Skin of body (tissue), 2 donors: ENCODE data around the gene FOXC2. TPM values are rescaled to one million over a fixed set of nuclear protein-coding genes. Genes with fewer than 3 reads are reported as not detected.

Experiments
- DNase-seq: peaks from one replicate; lab custom pipeline; 2025; lab: John Stamatoyannopoulos, UW
- total RNA-seq: library from RNA; depleted of rRNA; stranded (reverse); fragments of >200 nt; gene quantifications from one replicate; pipeline ENCODE4 v1.2.3, GENCODE V29; 2014

The FOXC2 gene
- 0.10 TPM for total RNA-seq

DNA sequence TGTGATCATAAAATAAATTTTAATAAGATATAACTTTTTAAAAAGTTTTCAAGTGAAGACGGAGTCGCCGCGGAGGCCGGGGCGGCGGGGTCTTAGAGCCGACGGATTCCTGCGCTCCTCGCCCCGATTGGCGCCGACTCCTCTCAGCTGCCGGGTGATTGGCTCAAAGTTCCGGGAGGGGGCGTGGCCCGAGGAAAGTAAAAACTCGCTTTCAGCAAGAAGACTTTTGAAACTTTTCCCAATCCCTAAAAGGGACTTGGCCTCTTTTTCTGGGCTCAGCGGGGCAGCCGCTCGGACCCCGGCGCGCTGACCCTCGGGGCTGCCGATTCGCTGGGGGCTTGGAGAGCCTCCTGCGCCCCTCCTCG lies at the start of gene FOXC2:
TSS of gene FOXC2 (plus strand) at position 229 of the 365 bp plus-strand sequence. CDS start 507 bp downstream, outside the sequence.
- peak; percentile 80 for DNase-seq

DNA sequence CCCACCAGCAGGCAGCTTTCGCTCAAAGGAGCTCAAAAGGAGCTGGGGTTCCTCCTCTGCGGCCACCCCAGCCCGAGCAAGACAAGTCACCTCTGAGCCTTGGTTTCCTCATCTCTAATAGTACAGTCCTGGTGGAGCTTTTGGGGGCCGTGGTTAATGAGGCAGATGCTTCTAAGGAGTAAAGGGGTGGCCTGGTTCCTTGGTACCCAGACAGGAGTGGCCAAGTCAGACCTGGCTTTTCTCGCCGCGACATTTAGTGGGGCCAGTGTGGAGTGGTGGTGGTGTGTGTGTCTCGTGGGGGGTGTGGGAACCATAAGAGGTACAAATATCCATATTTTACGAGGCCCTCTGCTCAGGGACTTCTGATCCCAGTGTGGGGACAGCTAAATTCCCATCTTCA lies 49.6 kb upstream of the FOXC2 start:
- no peak for DNase-seq

DNA sequence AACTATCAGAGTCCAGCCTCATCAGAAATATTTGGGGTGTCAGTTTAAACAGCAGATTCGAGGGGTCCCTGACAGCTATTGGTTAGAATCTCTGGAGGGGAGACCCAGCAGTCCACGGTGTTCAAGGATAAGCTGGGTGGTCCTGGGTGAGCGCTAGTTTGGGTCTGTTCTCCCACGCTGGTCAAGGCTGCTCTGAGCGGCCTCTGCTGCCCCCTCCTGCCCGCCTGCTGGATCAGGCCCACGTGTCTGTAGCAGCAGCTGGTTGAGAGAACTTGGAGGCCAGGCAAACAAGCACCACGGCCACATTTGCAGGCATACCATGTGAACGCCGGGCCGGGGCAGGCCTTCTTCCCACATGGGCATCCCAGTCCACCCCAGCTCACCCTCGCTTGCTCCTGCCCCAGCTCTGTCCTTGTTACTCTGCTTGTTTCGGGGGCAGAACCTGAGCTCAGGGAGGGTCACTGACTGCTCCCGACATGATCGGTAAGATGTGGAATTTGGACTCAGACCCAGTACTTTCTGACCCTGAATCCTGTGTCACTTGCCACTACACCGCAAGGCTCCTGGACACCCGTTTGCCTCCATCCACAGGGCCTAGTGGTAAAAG lies 48.9 kb upstream of the FOXC2 start:
- DNase-seq, result peak; percentile 33

DNA sequence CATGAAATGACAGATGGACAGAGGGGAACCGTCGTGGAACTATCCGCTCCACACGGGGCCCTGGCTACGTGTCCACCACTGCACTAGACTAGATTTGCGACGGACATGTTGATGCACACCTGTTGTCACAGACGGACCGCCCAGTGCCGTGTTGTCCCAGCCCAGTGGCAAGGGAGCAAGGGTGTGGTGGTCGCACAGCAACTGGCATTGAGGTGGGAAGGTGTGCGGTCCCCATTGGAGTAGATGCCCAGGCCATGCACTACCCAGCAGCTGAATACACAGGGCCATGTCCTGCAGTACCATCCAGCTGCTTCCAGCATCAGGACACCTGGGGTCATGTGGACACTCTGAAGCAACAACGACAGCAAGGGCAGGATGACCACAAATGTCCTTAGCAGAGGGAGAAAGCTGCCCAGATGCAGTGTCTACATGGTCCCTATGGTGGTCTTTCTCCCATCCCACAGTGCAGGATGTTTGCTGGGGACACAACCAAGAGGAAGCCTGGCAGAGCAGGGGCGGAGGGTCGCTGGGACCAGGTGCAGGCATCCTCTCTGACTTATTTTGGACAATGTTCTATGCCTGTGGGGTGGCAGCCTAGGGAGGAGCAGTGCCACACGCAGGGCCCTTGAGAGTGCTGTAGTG lies 47.5 kb upstream of the FOXC2 start:
- no peak for DNase-seq

DNA sequence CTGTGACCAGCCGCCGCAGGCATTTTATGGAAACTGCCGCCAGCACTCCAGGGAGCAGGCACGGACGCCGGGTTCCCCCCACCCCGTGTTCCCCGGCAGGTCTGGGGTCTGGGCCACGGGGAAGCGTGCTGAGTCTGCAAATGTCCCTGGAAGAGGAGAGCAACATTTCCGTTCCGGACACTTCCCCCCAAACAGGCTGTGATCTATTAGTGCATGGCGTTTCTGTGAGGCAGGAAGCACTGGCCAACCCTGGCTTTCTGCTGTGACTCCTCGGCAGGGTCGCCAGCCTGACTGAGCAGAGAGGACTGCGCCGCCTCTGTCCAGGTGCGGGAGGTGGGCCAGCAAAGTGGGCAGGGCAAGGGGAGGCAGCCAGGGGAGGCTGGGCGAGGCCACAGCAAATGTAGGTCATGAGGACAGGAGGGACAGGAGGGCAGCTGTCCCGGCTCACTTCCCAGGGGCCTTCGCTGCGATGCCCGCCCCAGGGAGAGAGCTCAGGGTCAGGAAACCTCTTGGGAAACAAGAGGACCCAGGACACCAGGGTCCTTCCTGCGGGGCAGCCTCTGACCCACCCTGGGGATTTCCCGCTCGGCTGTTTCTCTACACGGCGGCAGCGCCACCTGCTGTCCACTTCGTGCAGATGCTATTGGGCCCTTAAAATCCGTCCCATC lies 46.8 kb upstream of the FOXC2 start:
- peak; percentile 35 for DNase-seq

DNA sequence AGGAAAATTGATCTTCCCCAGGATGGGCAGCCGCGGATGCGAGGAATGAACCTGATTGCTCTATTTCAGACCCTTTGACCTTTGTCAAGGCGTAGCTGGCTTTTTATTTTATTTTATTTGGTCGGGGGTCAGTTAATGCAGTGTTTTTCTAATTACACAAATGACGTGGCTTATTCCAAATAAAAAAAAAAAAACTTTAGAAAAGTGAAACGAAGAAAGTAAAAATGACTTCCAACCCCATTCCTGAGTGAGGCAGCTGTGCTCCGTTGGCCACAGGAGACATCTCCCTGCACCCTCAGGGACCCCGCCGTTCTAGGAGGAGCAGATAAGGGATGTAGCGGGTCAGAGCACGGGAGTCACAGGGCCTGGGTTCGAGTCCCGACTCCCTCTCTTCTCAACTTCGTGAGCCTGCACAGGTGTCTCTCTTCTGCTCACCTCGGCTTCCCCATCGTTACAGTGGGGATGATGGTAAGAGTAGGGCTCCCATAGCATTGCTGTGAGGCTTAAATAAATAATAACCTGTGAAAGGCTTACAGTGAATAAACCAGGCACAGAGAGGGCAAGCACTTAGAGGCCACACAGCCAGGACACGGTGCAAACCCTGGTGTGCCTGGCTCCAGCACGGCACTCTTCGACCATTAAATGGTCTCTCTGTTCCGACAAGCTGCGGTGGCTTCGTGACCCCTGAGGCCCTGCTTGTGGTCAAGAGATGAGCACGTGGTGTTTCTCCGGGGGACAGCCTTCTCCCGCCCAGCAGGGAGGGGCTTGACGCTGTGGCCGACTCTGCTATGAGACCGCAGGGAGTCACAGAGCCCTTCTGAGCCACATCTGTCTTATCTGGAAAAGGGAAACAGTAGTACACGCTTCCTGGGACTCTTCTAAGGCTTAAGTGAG lies 46.1 kb upstream of the FOXC2 start:
- no peak for DNase-seq

DNA sequence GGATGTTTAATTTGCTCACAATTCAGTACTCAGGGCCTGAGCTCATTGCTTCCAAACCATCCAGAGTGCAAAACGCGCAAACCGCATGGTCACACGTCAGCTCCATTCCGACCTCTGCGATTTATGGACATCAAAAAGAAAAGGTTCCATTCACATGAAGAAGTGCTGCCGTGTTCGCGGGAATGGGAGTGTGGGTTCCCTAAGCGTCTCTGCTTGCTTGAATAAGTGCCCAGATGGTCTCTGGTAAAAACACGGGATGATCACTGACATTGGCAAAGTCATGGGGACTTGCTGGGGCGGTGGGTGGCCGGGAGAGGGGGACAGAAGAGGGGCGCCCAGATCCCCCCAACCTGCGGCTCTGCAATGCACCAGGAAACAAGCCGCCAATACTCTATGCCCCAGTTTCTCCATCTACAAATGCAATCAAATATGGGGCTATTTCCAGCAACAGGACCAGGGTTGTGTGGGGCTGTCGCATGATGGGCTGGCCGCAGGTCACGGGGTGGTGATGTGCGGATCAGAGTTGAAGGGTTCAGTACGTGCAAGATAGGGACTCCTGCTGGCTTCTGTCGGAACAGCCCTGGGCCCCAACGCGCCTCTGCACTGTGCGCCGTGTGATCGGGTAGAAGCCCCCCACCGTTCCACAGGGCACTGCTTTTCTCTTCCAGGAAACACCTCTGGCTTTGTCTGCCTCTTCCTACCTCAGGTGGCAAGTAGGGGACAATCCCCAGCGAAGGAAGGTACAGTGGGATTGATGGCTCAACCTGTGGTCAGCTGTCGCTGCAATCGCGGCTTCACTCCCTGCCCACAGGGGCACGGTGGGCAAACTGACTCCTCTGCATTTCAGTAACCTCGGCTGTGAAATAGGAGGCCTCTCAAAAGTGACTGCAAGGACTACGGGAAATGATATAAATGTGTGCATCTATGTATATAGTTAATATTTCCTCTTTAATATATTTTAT lies 45.1 kb upstream of the FOXC2 start:
- no peak for DNase-seq

DNA sequence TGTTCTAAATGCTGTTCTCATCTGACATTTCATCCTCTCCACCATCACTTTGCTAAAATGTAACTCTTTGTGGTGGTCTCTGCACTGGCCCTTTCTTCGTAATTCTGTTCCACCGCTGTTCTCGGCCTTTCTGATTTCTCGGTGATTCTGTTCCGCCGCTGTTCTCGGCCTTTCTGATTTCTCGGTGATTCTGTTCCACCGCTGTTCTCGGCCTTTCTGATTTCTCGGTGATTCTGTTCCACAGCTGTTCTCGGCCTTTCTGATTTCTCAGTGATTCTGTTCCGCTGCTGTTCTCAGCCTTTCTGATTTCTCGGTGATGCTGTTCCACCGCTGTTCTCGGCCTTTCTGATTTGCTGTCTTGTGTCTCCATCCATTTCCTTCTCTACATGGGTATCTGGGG lies 44.0 kb upstream of the FOXC2 start:
- DNase-seq, result no peak

DNA sequence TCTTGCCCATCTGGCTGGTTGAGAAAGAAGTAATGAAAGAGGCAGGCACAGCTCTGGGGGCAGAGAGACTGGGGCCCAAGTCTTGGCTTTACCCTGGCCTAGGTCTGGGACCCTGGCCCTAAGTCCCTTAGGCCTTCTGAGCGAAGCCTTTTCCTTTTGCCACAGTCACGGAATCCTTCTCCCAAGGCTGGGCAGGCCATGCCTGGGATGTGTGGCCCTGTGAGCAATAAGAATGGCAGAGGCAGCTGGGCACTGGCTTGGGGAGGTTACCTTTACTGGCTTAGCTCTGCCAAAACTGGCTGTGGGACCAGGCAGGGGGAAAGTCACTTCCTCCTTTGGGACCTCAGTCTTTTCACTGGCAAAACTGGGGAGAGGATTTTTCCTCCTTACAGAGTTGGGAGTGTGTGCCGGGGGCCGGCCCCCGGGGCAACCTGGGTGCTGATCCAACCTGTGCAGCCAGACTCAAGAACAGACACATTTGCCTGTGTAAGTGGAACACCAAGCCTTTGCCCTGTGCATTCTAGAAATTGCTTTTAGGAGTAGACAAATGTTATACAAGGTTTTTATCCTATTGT lies 43.4 kb upstream of the FOXC2 start:
- DNase-seq, result no peak

DNA sequence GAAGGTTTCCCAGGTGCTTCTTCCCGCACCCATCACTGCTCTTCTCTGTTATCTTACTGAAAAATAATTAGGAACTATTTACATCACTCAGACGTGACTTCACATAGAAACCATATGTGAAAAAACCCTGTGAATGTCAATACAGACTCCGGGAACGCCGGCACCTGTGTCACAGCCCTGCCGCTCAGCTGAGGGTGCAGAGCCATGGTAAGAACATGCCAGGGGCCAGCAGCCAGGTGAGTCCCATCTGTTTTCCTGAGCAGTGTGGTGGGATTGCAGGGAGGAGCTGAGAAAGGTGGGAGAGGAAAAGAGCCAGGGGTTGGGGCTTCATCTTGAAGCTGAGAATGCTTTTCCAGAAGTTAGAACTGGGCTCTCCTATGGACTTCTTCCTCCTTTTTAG lies 42.6 kb upstream of the FOXC2 start:
- no peak for DNase-seq

DNA sequence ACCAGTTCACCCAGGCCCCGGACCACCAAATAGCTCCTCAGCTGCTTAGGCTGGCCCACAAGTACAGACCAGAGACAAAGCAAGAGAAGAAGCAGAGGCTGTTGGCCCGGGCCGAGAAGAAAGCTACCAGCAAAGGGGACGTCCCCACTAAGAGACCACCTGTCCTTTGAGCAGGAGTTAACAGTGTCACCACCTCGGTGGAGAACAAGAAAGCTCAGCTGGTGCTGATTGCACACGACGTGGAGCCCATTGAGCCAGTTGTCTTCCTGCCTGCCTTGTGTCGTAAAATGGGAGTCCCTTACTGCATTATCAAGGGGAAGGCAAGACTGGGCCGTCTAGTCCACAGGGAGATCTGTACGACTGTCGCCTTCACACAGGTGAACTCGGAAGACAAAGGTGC lies 40.9 kb upstream of the FOXC2 start:
- DNase-seq, result no peak

DNA sequence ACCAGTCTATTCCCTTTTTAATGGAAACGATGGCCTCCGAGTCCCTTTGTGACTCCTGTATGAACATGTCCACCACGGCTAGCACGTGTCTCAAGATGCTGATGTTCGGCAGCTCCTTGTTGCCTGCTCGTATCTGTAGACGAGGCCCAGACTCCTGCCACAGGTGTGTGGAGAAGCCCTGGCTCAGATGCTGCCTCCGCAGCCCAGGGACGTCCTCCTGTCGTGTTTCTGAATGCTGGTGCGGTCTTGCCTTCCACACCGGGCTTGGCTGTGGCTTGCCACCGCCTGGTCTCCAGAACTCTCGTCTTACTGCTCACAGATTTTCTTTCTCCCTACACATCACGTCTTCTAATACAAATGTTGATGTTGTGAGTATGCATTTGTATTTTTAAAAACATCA lies 39.3 kb upstream of the FOXC2 start:
- no peak for DNase-seq

DNA sequence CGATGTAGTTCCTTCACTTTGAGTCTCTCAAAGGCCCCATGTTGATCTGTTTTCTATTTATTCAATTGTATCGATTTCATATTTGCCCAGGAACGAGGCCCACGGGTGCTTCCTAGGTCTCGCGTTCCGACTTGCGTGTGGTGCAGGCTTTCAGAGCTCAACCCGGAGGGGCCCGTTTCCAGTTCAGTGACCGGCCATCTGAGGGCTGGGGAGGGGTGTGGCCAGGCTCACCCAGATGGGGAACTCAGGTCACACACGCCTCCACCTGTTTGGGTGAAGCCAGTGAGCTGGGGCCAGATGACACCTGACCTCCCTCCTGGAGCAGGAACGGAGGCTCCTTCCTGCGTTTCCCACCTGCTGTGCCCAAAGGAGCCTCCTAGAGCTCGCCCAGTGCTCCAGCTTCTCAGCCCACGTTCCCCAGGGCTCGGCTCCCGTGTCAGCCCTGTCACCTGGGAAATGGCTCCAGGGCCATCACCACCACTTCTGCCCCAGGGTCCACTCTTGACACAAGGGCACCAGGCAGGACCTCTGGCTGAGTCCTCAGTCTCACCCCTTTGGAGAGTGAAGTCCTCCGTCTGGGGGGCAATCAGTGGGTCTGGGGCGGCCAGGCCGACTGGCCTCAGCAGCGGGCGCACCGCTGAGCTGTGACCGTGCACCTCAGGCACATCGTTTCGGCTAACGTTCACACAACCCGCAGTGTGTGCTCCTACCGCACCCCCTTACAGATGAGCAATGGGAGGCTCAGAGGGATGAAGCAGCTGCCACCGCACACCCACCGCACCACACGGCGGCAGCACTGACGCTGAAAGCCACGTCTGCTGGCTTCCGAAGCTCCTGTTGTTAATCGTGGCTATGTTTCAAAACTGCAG lies 38.3 kb upstream of the FOXC2 start:
- no peak for DNase-seq

DNA sequence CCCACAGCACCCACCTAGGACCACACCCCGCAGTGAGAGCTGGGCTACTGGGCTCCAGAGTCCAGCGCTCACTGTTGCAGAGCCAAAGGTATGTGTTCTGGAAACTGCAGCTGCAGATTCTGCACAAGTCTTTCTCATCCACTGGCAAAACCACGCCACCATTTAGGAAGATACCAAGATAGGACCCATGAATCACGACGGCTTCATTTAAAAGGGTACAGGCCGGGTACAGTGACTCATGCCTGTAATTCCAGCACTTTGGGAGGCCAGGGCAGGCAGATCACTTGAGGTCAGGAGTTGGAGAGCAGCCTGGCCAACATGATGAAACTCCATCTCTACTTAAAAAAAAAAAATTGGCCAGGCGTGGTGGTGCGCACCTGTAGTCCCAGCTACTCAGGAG lies 37.5 kb upstream of the FOXC2 start:
- DNase-seq, result no peak

DNA sequence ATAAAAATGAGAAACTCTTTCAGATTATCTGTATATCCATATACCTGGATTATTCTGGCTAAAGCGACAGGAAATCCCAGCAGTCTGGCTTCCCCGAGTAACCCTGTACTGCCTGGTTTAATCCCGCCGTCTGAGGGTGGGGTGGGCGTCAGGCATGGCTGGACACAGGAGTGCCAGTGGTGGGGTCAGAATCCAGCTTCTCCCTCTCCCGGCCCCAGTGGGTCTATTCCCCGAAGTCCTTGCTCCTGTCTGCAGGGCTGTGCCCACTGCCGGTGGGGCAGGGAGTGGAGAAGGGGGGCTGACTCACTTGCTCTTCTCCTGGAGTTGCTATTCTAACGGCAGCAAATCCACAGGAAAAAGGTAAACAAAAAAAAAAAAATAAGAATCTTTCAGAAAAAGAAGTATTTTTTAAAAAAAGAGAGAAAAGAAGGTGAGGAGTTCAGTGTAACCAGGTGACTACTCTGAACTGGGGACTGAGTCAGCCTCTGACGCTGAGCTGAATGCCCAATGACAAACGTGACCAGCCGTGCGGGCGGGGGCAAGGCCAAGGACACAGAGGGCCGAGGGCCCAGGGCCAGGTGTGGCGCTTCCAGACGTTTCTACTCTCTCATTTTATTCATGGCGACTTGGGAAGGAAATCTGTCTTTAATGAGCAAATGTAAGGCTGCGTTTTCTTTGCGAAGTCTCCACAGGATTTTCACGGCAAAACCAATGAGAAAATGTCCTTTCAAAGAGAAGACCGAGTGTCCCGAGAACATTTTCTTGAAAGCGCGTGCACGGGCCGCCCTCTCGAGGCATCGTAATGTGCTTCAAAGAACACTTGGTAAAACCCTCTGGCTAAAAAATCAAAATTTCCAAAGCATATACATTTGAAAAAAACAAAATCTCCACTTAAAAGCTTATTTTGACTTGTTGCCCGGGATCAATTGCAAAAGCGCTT lies 36.1 kb upstream of the FOXC2 start:
- no peak for DNase-seq

DNA sequence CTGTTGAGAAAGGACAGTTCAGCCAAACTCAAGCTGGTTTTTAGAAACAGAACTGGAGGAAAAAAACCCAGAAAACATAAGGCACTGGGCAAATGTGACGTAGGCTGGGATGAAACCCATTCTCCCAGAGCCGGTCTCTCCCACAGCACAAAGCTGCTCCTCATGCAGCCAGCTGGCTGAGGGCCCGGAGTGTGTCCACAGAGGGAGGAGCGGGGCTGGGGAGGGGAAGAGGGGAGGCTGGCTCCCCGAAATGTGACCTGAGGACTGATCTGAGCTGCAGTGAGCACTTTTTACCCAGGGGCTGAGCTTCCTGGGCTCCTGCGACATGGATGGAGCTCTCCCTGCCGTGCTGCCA lies 35.5 kb upstream of the FOXC2 start:
- DNase-seq, result no peak

DNA sequence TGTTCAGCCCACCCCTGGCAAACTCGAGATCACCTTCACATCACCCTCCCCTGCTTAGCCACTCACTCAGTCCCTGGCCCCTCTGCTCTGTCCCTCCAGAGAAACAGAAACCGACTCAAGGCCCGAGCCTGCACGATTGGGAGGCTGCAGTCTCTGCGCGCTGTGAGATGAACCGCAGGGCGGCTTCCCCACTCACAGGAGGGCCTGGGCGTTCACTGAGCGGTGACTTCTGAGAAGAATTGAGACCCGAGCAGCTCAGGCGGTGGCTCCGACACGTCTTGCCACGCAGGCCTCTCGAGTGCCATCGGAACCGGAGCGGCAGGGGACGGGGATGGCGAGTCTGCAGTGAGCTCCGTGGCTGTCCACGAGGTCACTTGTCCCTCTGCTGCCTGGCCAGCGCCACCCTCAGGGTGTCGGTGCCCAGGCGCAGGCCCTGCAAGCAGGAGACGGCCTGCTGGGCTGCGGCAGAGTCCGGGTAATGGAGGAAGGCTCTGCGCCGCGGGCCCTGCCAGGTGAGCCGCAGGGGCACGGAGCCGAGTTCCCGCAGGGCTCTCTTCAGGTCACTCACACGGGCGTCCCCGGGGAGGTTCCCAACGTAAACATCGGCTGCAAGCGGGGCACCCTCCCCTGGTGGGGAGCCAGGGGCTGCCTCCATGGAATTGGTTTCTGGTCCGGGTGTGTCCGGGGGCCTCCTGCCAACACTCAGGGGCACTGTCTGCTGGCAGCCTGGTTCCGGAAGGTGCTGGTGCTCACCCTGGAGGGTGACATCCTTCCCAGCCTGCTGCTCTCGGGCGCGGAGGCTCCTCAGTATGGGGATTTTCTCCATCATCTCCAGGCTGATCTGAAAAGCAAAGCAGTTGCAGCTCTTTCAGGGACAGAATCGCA lies 34.7 kb upstream of the FOXC2 start:
- DNase-seq, result no peak

DNA sequence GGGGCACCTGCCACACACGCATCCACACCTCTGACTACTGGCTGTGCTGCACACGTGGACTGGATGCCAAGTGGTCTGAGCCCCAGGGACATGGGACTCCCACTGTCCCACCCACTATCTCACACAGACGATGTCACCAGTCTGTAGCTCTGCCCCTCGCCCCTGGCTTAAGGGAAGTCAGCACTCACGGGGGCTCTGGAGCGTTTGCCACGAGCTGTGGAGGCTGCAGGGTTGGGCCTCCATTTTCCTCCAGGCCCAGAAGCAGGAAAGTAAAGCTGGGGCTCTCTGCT lies 34.2 kb upstream of the FOXC2 start:
- no peak for DNase-seq
